Right lobe of liver (tissue), 6 donors: ENCODE results near the gene AKAP13. TPM values are rescaled to one million over a fixed set of nuclear protein-coding genes. Genes with fewer than 3 reads are reported as not detected.
A peak's percentile ranks its signal among the peaks of the same experiment; 100 is the strongest.

Experiments used
- ATAC-seq, 4 donors: fragments of 200-7000 bp; cut with Tn5 transposase; one replicate each; pipeline ENCODE4 v1.9.1; 2020; ENCODE audit warnings: mild to moderate bottlenecking in 4 of 4, moderate library complexity in 4 of 4
- DNase-seq, 3 donors: peaks; one replicate each; pipeline ENCODE4 v3.0.0-alpha.2; 2020
- H3K27ac ChIP-seq, 3 donors: fragments of 200-600 bp; one replicate each; pipeline ENCODE4 v1.8.0; 2022
- H3K27me3 ChIP-seq, 2 donors: fragments of 200-600 bp; one replicate each; pipeline ENCODE4 v1.8.0; 2022
- H3K36me3 ChIP-seq, 4 donors: fragments of 200-600 bp; sonication (generic) in 1 of 4; one replicate each; pipeline versions ENCODE4 v1.5.1 to v1.8.0; 2017 to 2022; ENCODE audit warnings: control low read depth in 1 of 4
- H3K4me1 ChIP-seq, 4 donors: fragments of 200-600 bp; sonication (generic) in 1 of 4; one replicate each; pipeline versions ENCODE4 v1.5.1 to v1.8.0; 2017 to 2022; ENCODE audit warnings: control low read depth in 1 of 4
- H3K4me3 ChIP-seq, 3 donors: fragments of 200-600 bp; one replicate each; pipeline ENCODE4 v1.8.0; 2022
- H3K9me3 ChIP-seq, 4 donors: fragments of 200-600 bp; sonication (generic) in 1 of 4; one replicate each; pipeline versions ENCODE4 v1.5.1 to v1.8.0; 2017 to 2022; ENCODE audit warnings: control low read depth in 1 of 4
- POLR2A ChIP-seq: fragments of 450-650 bp; IDR thresholded peaks from one replicate; pipeline ENCODE4 v1.6.1; 2017; ENCODE audit warnings: antibody characterized with exemption, mild to moderate bottlenecking
- WGBS: methylation state at CpG from one replicate; pipeline ENCODE4 v1.1.6; 2018; ENCODE audit warnings: low coverage, low lambda C conversion rate; ENCODE audit not compliant: insufficient coverage; ENCODE audit errors: missing lambda C conversion rate; 5-methylcytosine and 5-hydroxymethylcytosine counted together
- intact Hi-C, 2 donors: fragments of 100-400 bp; cut with DNase I; formaldehyde crosslinking; loops; one replicate each; pipeline versions ENCODE4 v1.11.2 to v1.14.1; 2022
- total RNA-seq, 6 experiments: library from RNA; depleted of rRNA in 2 of 6; stranded (reverse); fragments of >200 nt in 2 of 6; fragmentation: NEBNext Ultra II Directional in 3 of 6; extraction: Animal tissue kit (Norgen Biotek cat#: 25700) in 3 of 6; gene quantifications; one replicate each; pipeline versions ENCODE4 v1.1.0 to v1.2.4, GENCODE V29; 2016 to 2023
- TF ChIP-seq, protein P1 (sequence below), 4 donors: fragments of 200-600 bp in 3 of 4; fragments of 450-650 bp in 1 of 4; IDR thresholded peaks; one replicate each; pipeline versions ENCODE4 v1.5.1 to v1.8.0; 2016 to 2022; ENCODE audit warnings: antibody characterized with exemption in 4 of 4, mild to moderate bottlenecking in 2 of 4
- donor health status: DM: no; HTN: yes; CAD: no.
- donor health status: DM: no; HTN: no; CAD: no.
- donor health status: DM: no; HTN: no; CAD: no.
- donor health status: DM: no; HTN: yes; CAD: no.
- donor health status: DM: no; HTN: yes; CAD: no.

Gene AKAP13
- total RNA-seq, 6 experiments from 2014 or later: 50.1 to 73.1 (median 63.9) TPM

DNA sequence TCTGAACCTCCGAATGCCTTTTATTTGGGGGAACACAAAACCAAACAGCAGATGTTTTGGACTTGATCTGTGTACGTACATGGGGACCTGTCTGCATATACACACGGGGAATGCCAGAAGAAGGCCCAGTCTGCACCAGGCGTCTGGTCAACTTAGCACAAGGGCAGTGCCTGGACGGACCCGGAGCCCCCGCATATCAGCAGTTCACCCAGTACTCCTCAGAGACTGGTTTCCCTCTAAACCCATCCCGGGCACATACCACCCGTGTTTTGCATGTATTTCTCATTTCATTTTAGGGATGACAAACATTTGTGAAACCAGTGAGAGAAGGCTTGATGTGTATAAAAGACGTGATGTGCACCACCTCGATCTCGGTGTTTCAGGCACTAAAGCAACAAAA lies 364.6 kb downstream of the AKAP13 start:
- Histone ChIP-seq H3K27me3 (no peaks in the 10 kb centered on the region), H3K4me3 (no peak overlapping the region), H3K27ac (no peak overlapping the region), H3K4me1 (peaks cover 0 to 9% (median 0%) of the 10 kb centered on the region in 4 donors), H3K36me3 (peaks cover 0 to 77% (median 33%) of the 10 kb centered on the region in 4 donors), H3K9me3 (no peaks in the 10 kb centered on the region)
- no peak for DNase-seq
- TF ChIP-seq, protein P1, sequence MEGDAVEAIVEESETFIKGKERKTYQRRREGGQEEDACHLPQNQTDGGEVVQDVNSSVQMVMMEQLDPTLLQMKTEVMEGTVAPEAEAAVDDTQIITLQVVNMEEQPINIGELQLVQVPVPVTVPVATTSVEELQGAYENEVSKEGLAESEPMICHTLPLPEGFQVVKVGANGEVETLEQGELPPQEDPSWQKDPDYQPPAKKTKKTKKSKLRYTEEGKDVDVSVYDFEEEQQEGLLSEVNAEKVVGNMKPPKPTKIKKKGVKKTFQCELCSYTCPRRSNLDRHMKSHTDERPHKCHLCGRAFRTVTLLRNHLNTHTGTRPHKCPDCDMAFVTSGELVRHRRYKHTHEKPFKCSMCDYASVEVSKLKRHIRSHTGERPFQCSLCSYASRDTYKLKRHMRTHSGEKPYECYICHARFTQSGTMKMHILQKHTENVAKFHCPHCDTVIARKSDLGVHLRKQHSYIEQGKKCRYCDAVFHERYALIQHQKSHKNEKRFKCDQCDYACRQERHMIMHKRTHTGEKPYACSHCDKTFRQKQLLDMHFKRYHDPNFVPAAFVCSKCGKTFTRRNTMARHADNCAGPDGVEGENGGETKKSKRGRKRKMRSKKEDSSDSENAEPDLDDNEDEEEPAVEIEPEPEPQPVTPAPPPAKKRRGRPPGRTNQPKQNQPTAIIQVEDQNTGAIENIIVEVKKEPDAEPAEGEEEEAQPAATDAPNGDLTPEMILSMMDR (IDR thresholded peaks at IDR 0.05): no peak
- no peak for TF ChIP-seq POLR2A
- WGBS: 91% methylated on average over 5 of the region's 12 CpGs
- intact Hi-C loops: no loop called here
- peak in 1 of 4 donors; percentile 6 for ATAC-seq

DNA sequence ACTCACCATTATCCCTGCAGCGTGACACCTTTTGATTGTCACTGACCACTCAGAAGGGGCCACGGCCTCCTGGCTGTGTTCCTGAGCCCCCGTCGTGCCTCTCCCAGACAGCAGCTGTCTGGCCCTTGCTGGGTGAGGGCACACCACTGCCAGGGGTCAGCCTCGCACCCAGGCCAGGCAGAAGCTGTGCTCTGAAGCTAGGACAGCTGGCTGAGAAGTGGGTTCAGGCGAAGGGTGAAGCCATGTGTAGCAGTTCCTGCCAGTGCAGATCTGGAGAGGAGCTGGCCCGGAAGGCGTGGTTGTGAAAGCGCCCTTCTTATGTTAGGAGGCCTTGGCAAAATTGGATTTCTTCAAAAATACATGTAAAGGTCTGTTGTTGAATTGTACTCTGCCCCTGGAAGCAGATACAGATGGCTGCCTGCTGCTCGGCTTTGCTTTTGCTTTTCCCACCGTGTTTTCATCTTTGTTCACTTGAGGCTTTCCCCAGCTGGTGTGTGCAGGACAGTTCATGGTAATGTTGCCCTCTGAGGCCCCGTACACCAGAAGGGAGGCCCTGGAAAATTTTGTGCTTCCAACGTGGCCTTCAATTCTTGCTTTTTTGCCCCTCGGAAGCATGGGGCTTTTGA lies 365.2 kb downstream of the AKAP13 start:
- Histone ChIP-seq H3K4me3 (no peak overlapping the region), H3K4me1 (peaks cover 0 to 9% (median 0%) of the 10 kb centered on the region in 4 donors), H3K9me3 (no peaks in the 10 kb centered on the region), H3K27me3 (no peaks in the 10 kb centered on the region), H3K36me3 (peaks cover 0 to 73% (median 31%) of the 10 kb centered on the region in 4 donors), H3K27ac (no peak overlapping the region)
- peak in 1 of 4 donors; percentile 4 for ATAC-seq
- DNase-seq: no peak
- no peak for TF ChIP-seq POLR2A
- TF ChIP-seq, protein P1 (IDR thresholded peaks at IDR 0.05): no peak
- 73% methylated on average over 6 of the region's 14 CpGs for WGBS
- intact Hi-C loops: no loop called here

DNA sequence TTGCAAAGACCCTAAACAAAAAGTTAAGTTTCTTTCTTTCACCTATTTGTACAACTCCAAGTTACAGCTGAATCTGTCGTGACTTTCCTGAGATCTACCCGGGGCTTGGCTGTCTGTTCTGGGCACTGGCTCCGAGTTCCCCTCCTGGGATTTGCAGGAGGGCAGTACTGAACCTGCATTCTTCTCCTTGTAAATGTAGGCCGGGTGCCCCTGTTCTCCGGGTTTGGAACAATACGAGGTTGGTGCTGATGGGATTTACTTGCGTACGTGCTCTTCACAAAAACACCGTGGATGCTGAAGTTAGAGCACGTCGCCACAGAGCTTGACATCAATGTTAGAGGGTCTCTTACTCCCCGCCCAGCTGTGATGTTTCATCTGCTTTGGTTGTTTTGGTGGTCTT lies 366.2 kb downstream of the AKAP13 start:
- ATAC-seq (no peak), DNase-seq (no peak)
- Histone ChIP-seq H3K4me1 (peaks cover 0 to 9% (median 0%) of the 10 kb centered on the region in 4 donors), H3K27ac (no peak overlapping the region), H3K9me3 (no peaks in the 10 kb centered on the region), H3K36me3 (peaks cover 0 to 63% (median 23%) of the 10 kb centered on the region in 4 donors), H3K4me3 (no peak overlapping the region), H3K27me3 (no peaks in the 10 kb centered on the region)
- WGBS: 98% methylated on average over 7 of the region's 12 CpGs
- TF ChIP-seq POLR2A: no peak
- TF ChIP-seq, protein P1 (IDR thresholded peaks at IDR 0.05): no peak
- intact Hi-C loops: no loop called here

DNA sequence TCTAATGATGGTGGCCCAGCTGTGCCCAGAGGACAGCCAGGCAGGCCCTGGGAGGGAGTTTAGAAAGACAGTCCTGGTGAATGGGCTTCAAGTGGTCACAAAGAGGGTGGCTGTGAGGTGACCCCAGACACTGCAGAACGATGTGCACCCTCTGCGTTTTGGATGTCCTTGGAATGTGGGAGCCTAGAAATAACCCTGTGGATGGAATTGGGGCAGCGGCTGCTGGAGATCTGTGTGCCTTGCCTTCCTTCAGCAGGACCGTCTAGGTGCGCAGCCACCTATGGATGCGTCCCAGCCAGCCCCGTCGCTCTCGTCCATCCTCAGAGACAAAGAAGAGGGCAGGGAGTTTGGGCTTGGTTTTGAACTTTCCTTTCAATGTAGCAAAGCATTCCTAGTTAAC lies 367.8 kb downstream of the AKAP13 start:
- H3K4me3 ChIP-seq: no peak overlapping the region
- no peaks in the 10 kb centered on the region for H3K27me3 ChIP-seq
- TF ChIP-seq, protein P1 (IDR thresholded peaks at IDR 0.05): no peak
- TF ChIP-seq POLR2A: no peak
- 98% methylated on average over 6 of the region's 9 CpGs for WGBS
- ATAC-seq (no peak), DNase-seq (no peak)
- peaks cover 0 to 55% (median 21%) of the 10 kb centered on the region in 4 donors for H3K36me3 ChIP-seq
- no peaks in the 10 kb centered on the region for H3K9me3 ChIP-seq
- peaks cover 0 to 21% (median 4%) of the 10 kb centered on the region in 4 donors for H3K4me1 ChIP-seq
- intact Hi-C loops: no loop called here
- no peak overlapping the region for H3K27ac ChIP-seq
